ENCODE measurements around the gene TFPT.

- TF ChIP-seq CTCF (IDR thresholded peaks at IDR 0.05; ENCODE audit: extremely low read depth in 1 of 2, insufficient read depth in 1 of 2, low read depth in 1 of 2, low read length in 2 of 2) = no peak
- TF ChIP-seq POLR2AphosphoS5 (IDR thresholded peaks at IDR 0.05; ENCODE audit: insufficient read depth, low read depth, low read length) = no peak
- TF ChIP-seq MYC (IDR thresholded peaks at IDR 0.05; ENCODE audit: low read depth, low read length) = no peak
- TF ChIP-seq MAX (IDR thresholded peaks at IDR 0.05; ENCODE audit: insufficient read depth, insufficient read length) = no peak
- TF ChIP-seq POLR2A (IDR thresholded peaks at IDR 0.05; ENCODE audit: low read depth, low read length) = no peak
- TF ChIP-seq EZH2 (IDR thresholded peaks at IDR 0.05; ENCODE audit: borderline replicate concordance, low read depth, low read length, severe bottlenecking) = no peak
These were observed 8.7 kb downstream of the TFPT start for GRCh38 chr19:54106716-54107115.

Measured in endothelial cell of umbilical vein (primary cell).